IPS-18a (cell line): ENCODE data around the gene GNAZ.

Source experiments
- H3K27ac ChIP-seq: one replicate; pipeline ENCODE4 v1.5.1; 2013; ENCODE audit warnings: low read length
- H3K27me3 ChIP-seq: one replicate; pipeline ENCODE4 v1.6.1; 2013; ENCODE audit warnings: mild to moderate bottlenecking, low read length; ENCODE audit not compliant: control insufficient read depth, insufficient read depth
- H3K36me3 ChIP-seq: one replicate; pipeline ENCODE4 v1.6.1; 2013; ENCODE audit warnings: low read depth, low read length; ENCODE audit not compliant: control insufficient read depth
- H3K4me1 ChIP-seq: one replicate; pipeline ENCODE4 v1.6.1; 2013; ENCODE audit warnings: low read depth, low read length; ENCODE audit not compliant: control insufficient read depth
- H3K4me3 ChIP-seq: one replicate; pipeline ENCODE4 v1.5.1; 2013; ENCODE audit warnings: low read length
- H3K9ac ChIP-seq: one replicate; pipeline ENCODE4 v1.6.1; 2013; ENCODE audit warnings: mild to moderate bottlenecking, low read length, moderate library complexity
- H3K9me3 ChIP-seq: one replicate; pipeline ENCODE4 v1.6.1; 2013; ENCODE audit warnings: low read depth, low read length; ENCODE audit not compliant: control insufficient read depth

Gene GNAZ

DNA sequence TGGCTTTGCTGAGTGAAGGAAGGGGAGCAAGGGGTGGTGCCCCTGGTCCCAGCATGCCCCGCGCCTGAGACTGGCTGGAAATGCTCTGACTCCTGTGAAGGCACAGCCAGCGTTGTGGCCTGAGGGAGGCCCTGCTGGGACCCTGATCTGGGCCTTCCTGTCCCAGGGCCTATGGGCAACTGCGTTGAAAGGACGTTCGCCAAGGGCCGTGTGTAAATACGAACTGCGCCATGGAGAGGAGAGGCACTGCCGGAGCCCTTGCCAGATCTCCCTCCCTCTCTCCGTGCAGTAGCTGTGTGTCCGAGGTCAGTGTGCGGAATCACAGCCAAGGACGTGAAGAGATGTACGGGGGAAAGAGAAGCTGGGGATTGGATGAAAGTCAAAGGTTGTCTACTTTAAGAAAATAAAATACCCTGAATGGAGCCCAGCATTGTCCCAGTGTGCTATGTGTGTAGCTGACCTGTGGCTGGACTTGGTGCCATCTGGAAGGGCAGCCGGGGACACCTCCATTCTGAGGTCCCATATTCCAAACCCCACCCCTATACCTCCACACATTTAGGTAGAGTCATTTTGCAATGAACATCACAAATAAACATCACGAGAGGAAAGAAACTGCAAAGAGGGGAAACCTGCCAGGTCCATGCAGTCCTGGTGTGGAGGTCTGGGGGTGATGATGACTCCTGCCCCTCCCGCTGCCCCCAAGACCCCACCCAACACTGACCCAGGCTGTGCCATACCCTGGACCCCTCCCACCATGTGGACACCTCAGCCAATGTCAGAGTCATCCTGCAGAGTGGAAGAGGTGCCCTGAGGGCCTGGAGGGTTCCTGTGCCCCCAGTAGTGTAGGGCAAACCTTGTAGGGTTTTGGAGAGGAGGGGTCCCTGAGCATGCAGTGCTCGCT is 54.5 kb downstream of the GNAZ start:
- no peaks in the 10 kb centered on the region for H3K27me3 ChIP-seq
- no peak overlapping the region for H3K9ac ChIP-seq
- H3K27ac ChIP-seq = no peak overlapping the region
- H3K36me3 ChIP-seq = no peaks in the 10 kb centered on the region
- no peaks in the 10 kb centered on the region for H3K4me1 ChIP-seq
- no peak overlapping the region for H3K4me3 ChIP-seq
- no peaks in the 10 kb centered on the region for H3K9me3 ChIP-seq

DNA sequence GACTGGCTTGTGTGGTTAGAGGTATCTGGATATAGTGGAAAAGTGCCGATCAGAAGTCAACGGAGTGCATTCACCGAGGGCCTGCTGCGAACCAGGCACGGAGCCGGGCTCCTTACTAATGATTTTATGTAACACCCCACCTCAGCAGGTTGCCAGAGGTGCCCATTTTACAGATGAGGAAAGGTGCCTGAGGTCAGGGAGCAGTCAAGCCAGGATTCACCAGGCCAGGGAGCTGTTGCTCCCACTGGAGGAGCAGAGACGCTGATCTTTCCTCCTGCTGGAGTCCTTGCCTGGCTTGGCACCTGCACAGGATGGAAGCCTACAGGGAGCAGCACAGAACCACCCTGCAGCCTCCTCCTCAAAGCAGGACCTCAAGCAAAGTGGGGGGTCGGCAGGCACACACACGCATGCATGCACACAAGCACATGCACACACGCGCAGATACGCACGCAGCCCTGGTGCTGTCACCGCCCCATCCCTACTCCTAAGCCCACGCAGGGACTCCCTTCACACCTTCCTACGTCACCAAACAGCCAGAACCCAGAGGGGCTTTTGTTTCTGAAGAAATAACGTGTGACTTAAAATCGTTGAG is 55.3 kb downstream of the GNAZ start:
- H3K36me3 ChIP-seq = no peaks in the 10 kb centered on the region
- H3K27me3 ChIP-seq = no peaks in the 10 kb centered on the region
- no peak overlapping the region for H3K9ac ChIP-seq
- no peaks in the 10 kb centered on the region for H3K4me1 ChIP-seq
- H3K9me3 ChIP-seq = no peaks in the 10 kb centered on the region
- no peak overlapping the region for H3K27ac ChIP-seq
- no peak overlapping the region for H3K4me3 ChIP-seq

DNA sequence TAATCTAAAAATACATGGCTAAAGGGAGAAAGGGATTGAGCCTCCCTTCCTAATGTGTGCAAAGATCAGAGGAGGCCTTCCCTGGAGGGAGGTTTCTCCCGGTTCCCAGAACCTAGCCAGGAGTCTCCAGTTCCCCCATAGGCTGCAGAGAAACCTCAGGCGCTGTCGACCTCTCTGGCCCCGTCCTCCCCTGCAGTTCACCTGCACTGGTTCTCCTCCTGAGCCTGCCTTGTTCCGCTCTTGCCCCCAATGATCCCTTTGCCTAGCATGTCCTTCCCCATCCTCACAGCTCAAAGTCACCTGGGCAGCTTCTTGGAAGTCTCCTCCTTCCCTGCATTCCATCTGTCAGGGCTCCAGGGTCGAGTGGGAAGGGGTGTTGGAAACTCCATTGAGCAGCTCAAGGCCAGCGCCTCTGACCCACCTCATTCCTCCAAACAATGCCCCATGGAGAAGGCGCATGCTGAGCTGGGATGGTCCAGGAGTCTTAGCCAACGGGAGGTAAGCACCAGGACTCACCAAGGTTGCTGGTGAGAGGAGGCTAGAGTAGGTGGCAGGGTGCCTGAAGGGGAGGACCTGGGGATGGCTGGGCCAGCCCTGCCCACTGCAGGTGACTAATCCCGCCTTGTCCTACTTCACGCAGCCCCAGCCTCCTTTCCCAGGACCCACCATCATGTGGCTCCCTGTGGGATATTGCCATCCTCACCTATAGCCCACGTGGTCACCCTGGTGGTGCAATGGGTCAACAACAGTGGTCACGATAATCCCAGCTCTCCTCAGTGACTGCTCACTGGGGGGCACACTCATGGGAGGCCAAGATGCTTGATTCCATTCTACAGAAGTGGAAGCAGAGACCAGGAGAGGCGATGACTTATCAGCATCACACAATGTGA is 56.1 kb downstream of the GNAZ start:
- Histone ChIP-seq H3K4me3 (no peak overlapping the region), H3K27me3 (no peaks in the 10 kb centered on the region), H3K36me3 (no peaks in the 10 kb centered on the region), H3K27ac (no peak overlapping the region), H3K4me1 (no peaks in the 10 kb centered on the region), H3K9me3 (no peaks in the 10 kb centered on the region), H3K9ac (no peak overlapping the region)

DNA sequence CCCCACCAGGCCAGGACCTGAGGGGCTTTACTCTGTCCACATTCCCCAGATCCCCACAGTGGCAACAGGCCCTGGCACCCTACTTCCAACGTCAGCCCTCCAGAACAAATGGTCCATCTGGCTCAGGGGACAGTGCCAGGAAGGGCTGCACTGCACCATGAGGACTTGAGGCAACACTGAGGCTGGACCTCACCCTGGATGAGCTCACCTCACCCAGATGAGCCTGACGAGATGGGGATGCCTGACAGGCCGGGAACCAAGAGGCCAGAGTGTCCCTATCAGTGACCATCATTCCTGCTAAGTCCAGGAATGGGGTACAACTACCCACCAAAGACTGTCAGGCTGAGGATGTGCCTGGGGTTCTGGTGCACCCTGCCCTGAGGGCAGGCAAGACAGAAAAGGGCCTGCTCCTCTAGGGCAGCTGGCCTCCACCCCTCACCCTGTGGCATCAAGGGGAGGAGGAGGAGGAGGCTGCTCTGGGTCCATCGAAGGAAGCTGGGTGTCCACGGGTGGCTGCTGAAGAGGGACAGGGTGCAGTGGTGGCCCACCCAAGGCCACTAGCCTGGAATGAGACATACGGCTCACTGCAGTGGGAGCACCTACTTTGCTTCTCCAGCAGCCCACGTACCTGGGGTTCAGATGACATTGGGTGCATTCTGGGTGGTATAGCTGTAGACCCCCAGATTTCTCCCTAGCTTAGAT is 56.9 kb downstream of the GNAZ start:
- no peaks in the 10 kb centered on the region for H3K27me3 ChIP-seq
- no peak overlapping the region for H3K27ac ChIP-seq
- no peaks in the 10 kb centered on the region for H3K36me3 ChIP-seq
- H3K4me3 ChIP-seq = no peak overlapping the region
- no peak overlapping the region for H3K9ac ChIP-seq
- no peaks in the 10 kb centered on the region for H3K4me1 ChIP-seq
- no peaks in the 10 kb centered on the region for H3K9me3 ChIP-seq

DNA sequence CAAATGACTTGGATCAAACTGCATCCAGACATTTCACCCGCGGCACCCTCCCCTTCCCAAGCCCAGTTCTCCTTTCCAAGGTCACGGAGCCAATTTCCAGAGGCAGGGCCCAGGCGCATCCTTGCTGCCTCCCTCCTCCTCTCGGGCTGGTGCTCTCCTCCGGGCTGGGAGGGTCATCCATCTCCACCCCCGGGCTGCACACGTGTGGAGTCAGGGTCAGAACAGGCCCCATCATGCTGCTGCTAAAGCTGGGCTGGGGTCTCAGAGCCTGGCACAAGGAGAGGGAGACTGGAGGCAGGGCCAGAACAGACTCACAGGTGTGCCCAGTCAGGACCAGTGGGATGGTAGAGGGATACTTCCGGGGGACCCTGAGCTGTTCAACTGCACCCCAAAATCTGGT is 57.5 kb downstream of the GNAZ start:
- H3K4me3 ChIP-seq = no peak overlapping the region
- no peaks in the 10 kb centered on the region for H3K9me3 ChIP-seq
- H3K27ac ChIP-seq = no peak overlapping the region
- H3K9ac ChIP-seq = no peak overlapping the region
- no peaks in the 10 kb centered on the region for H3K27me3 ChIP-seq
- no peaks in the 10 kb centered on the region for H3K4me1 ChIP-seq
- no peaks in the 10 kb centered on the region for H3K36me3 ChIP-seq

DNA sequence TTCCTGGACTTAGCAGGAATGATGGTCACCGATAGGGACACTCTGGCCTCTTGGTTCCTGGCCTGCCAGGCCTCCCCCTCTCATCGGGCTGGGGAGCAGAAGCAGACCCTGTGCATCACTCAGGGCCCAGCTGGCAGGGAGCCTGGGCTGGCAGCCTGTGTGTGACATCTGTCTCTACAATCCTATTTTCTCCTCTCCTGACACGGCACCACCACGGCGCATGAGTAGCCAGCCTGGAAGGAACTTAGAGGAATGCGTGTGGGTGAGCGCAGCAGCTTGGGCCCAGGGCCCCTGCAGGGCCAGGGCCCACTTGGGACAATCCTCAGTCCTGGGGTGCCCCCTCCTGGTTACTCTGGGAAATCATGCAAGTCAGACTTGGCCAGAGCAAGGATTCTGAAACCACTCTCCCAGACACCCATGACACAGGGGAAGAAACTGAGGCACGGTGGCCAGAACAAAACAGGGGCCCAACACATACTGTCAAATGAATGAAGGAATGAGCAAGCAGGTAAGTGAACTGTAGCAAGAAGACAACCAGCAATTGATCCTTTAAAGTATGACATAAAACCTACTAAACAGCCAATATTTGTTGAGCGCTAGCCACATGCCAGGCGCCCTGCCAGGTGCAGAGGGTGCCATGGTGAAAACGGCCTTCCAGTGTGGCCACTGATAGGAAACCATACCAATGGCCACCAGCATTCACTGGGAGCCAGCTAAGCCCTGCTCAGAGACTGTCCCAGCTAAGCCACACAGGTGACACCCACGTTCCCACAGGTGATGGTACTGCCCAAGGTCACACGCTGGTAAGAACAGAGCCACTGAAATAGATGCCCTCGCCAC is 58.2 kb downstream of the GNAZ start:
- Histone ChIP-seq H3K27ac (no peak overlapping the region), H3K27me3 (no peaks in the 10 kb centered on the region), H3K4me3 (no peak overlapping the region), H3K36me3 (no peaks in the 10 kb centered on the region), H3K4me1 (no peaks in the 10 kb centered on the region), H3K9ac (no peak overlapping the region), H3K9me3 (no peaks in the 10 kb centered on the region)

DNA sequence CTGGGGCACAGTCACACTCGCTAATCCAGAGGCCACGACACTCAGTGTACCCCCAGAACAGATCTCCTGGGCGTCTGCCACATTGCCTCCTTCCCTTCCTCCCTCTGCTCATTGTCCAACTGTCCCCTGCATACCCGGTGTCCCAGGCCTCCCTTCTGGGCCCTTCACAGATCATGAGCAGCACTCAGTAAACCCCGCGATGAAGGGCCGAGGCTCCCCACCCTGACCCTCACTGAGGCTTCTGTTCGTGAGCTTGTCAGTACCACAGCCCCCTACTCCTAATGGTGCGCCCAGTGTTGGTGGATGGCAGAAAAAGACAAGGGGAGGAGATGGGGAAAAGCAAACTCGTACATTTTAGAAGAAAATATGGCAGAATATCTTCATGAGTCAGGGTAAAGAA is 58.8 kb downstream of the GNAZ start:
- H3K27me3 ChIP-seq = no peaks in the 10 kb centered on the region
- H3K4me1 ChIP-seq = no peaks in the 10 kb centered on the region
- no peaks in the 10 kb centered on the region for H3K9me3 ChIP-seq
- H3K36me3 ChIP-seq = no peaks in the 10 kb centered on the region
- no peak overlapping the region for H3K4me3 ChIP-seq
- no peak overlapping the region for H3K27ac ChIP-seq
- H3K9ac ChIP-seq = no peak overlapping the region

DNA sequence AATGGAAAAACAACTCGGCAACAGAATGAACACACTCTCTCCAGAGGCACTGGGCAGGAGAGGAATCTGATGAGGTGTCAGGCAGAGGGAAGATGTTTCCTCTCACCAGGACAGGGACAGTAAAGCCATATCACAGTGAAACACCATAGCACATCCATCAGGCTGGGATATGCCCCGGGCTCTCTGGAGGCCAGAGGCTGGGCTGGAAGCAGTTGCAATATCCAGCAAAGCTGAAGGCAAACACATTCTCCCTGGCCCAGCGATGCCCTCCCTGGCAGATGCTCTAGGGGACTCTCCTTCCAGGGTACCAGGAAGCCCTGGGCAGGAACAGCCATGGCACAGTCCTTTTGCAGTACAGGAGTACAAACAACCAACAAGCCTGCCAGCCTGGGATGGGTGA is 60.4 kb downstream of the GNAZ start:
- no peak overlapping the region for H3K9ac ChIP-seq
- H3K27ac ChIP-seq = no peak overlapping the region
- no peaks in the 10 kb centered on the region for H3K9me3 ChIP-seq
- no peaks in the 10 kb centered on the region for H3K36me3 ChIP-seq
- H3K27me3 ChIP-seq = no peaks in the 10 kb centered on the region
- H3K4me1 ChIP-seq = peaks cover 3% of the 10 kb centered on the region
- no peak overlapping the region for H3K4me3 ChIP-seq

DNA sequence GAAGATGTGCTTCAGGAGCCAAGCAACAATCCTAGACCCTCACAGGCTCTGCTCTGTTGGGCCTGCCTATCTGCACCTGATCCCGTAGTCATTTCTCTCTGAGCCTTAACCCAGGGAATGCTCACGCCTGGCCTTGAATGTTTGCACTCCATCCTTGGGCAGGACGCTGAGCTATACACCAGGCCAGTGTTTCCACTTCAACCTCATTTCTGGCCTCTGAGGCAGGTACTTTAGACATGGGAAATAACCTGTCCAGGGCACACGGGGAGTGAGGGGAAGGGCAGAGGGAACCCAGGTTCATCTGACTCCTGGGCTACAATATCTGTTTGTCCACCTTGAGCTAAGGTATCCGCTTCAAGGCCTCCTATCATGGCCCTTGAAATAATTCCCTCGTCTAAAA is 61.6 kb downstream of the GNAZ start:
- no peak overlapping the region for H3K27ac ChIP-seq
- peaks cover 3% of the 10 kb centered on the region for H3K4me1 ChIP-seq

DNA sequence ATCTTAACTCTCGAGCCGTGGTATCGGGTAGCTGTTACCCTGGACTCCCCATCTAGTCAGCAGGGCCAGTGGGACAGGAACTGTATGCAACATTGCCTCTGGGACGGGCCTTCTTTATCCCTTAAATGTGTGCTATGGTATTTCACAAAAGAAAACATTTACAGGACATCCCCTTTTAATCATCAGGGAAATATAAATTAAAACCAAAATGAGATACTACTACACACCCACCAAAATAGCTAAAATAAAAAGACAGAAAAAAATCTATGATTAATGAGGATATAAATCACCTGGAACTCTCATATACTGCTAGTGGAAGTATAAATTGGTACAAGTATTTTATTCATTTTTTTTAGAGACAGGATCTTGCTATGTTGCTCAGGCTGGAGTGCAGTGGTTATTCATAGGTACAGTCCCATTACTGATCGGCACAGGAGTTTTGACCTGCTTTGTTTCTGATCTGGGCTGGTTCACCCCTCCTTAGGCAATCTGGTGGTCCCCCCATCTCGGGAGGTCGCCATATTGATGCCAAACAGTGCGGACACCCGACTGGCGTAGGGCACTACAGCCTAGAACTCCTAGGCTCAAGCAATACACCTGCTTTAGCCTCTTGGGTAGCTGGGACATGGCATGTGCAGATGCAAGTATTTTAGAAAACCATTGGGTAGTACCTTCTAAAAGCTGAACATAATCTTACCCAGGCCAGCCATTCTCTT is 62.2 kb downstream of the GNAZ start:
- Histone ChIP-seq H3K27ac (no peak overlapping the region), H3K36me3 (no peaks in the 10 kb centered on the region), H3K4me3 (no peak overlapping the region), H3K9ac (no peak overlapping the region), H3K9me3 (no peaks in the 10 kb centered on the region), H3K27me3 (no peaks in the 10 kb centered on the region), H3K4me1 (peaks cover 3% of the 10 kb centered on the region)

More for the DNA sequence above, 61.6 kb downstream of the GNAZ start:
- no peaks in the 10 kb centered on the region for H3K27me3 ChIP-seq
- H3K9ac ChIP-seq = no peak overlapping the region
- H3K36me3 ChIP-seq = no peaks in the 10 kb centered on the region
- no peak overlapping the region for H3K4me3 ChIP-seq
- H3K9me3 ChIP-seq = no peaks in the 10 kb centered on the region
